SK-N-SH (cell line): ENCODE measurements around the gene MRPL9. TPM values are rescaled to one million over a fixed set of nuclear protein-coding genes. Genes with fewer than 3 reads are reported as not detected.

Experiments used
- CTCF ChIA-PET: fragments of 300-600, 350-600 bp; formaldehyde crosslinking; extraction: SDS; loops from one replicate; lab custom pipeline; 2021; lab: Yijun Ruan, JAX
- POLR2A ChIA-PET: fragments of 350-600 bp; sonication (Branson Sonifier 250); formaldehyde crosslinking; extraction: SDS; loops from one replicate; lab custom pipeline; 2020; ENCODE audit warnings: antibody characterized with exemption, inconsistent platforms; lab: Yijun Ruan, JAX
- DNase-seq: peaks from one replicate; pipeline ENCODE4 v3.0.0; 2012
- H2AFZ ChIP-seq: fragments of 200-600 bp; sonication (generic); 2 replicates; pipeline ENCODE4 v1.8.1; 2016; ENCODE audit warnings: antibody characterized with exemption, mild to moderate bottlenecking, low read depth
- H3F3A ChIP-seq: fragments of 200-600 bp; sonication (generic); replicated peaks from 2 replicates; pipeline ENCODE3; 2016; ENCODE audit warnings: antibody characterized with exemption, mild to moderate bottlenecking; ENCODE audit not compliant: insufficient read depth
- H3K27ac ChIP-seq, 2 experiments: fragments of 200-500 bp in 1 of 2; fragments of 200-600 bp in 1 of 2; sonication (Bioruptor generic) in 1 of 2; sonication (generic), shearing (Covaris generic) in 1 of 2; 2 replicates each; pipeline versions ENCODE4 v1.5.1 to v1.6.1; 2014 to 2016; ENCODE audit warnings: low read depth in 2 of 2, inconsistent platforms in 1 of 2, low read length in 1 of 2, mild to moderate bottlenecking in 1 of 2, mixed read lengths in 1 of 2
- H3K27me3 ChIP-seq: fragments of 200-600 bp; sonication (generic), shearing (Covaris generic); 2 replicates; pipeline ENCODE4 v1.6.1; 2016; ENCODE audit warnings: mixed run types; ENCODE audit not compliant: insufficient read depth
- H3K36me3 ChIP-seq, 2 experiments: fragments of 200-500 bp in 1 of 2; fragments of 200-600 bp in 1 of 2; sonication (Bioruptor generic) in 1 of 2; sonication (generic) in 1 of 2; replicated peaks in 1 of 2; 2 replicates each; pipeline versions ENCODE3 to v1.5.1; 2014 to 2016; ENCODE audit warnings: low read length in 1 of 2, mild to moderate bottlenecking in 1 of 2; ENCODE audit not compliant: insufficient read depth in 2 of 2, control insufficient read depth in 1 of 2
- H3K4me1 ChIP-seq, 2 experiments: fragments of 200-500 bp in 1 of 2; fragments of 200-600 bp in 1 of 2; sonication (Bioruptor generic) in 1 of 2; sonication (generic), shearing (Covaris generic) in 1 of 2; 2 replicates each; pipeline versions ENCODE4 v1.5.1 to v1.6.1; 2014 to 2016; ENCODE audit warnings: low read depth in 1 of 2, low read length in 1 of 2, mixed run types in 1 of 2; ENCODE audit not compliant: insufficient read depth in 2 of 2, control insufficient read depth in 1 of 2
- H3K4me2 ChIP-seq: fragments of 200-600 bp; sonication (generic), shearing (Covaris generic); 2 replicates; pipeline ENCODE4 v1.6.1; 2017; ENCODE audit warnings: mixed run types
- H3K4me3 ChIP-seq, 2 experiments: fragments of 200-500 bp in 1 of 2; fragments of 200-600 bp in 1 of 2; sonication (Bioruptor generic) in 1 of 2; sonication (generic), shearing (Covaris generic) in 1 of 2; 2 replicates each; pipeline versions ENCODE4 v1.5.1 to v1.8.1; 2014 to 2016; ENCODE audit warnings: low read depth in 2 of 2, inconsistent platforms in 1 of 2, low read length in 1 of 2, mild to moderate bottlenecking in 1 of 2, mixed read lengths in 1 of 2, moderate library complexity in 1 of 2
- H3K79me2 ChIP-seq: fragments of 200-600 bp; sonication (generic); 2 replicates; pipeline ENCODE4 v1.8.1; 2017; ENCODE audit warnings: mild to moderate bottlenecking; ENCODE audit not compliant: insufficient read depth
- H3K9ac ChIP-seq: fragments of 200-600 bp; sonication (generic); 2 replicates; pipeline ENCODE4 v1.6.1; 2017; ENCODE audit warnings: mixed run types
- H3K9me2 ChIP-seq: fragments of 200-600 bp; sonication (generic); 2 replicates; pipeline ENCODE4 v1.6.1; 2017; ENCODE audit warnings: mixed run types
- H3K9me3 ChIP-seq: fragments of 200-600 bp; sonication (generic); 2 replicates; pipeline ENCODE4 v1.6.1; 2017; ENCODE audit warnings: mixed run types, mild to moderate bottlenecking, moderate library complexity
- H4K20me1 ChIP-seq: fragments of 200-600 bp; sonication (generic); 2 replicates; pipeline ENCODE4 v1.6.1; 2017; ENCODE audit warnings: mild to moderate bottlenecking, mixed run types; ENCODE audit not compliant: insufficient read depth
- FOSL2 ChIP-seq: IDR thresholded peaks from 2 replicates; pipeline ENCODE4 v1.4.0; 2012; ENCODE audit warnings: low read depth, mild to moderate bottlenecking, moderate library complexity, borderline replicate concordance
- FOXJ3 ChIP-seq: sonication (generic); formaldehyde crosslinking; IDR thresholded peaks from 2 replicates; pipeline ENCODE4 v1.5.1; 2020; ENCODE audit warnings: mild to moderate bottlenecking, missing genetic modification reagents
- FOXM1 ChIP-seq: IDR thresholded peaks from 2 replicates; pipeline ENCODE4 v1.4.0; 2012; ENCODE audit warnings: low read depth, mild to moderate bottlenecking
- GABPA ChIP-seq: IDR thresholded peaks from 2 replicates; pipeline ENCODE4 v1.4.0; 2012; ENCODE audit warnings: low read depth, mild to moderate bottlenecking
- JUND ChIP-seq: IDR thresholded peaks from 2 replicates; pipeline ENCODE4 v1.4.0; 2012
- MXI1 ChIP-seq: IDR thresholded peaks from 2 replicates; pipeline ENCODE4 v1.6.1; 2012; ENCODE audit warnings: mild to moderate bottlenecking, low read depth, low read length, improper control_type of control experiment
- NFIC ChIP-seq: IDR thresholded peaks from 2 replicates; pipeline ENCODE4 v1.4.0; 2012; ENCODE audit warnings: borderline replicate concordance
- RCOR1 ChIP-seq: fragments of 150-350 bp; IDR thresholded peaks from 2 replicates; pipeline ENCODE4 v1.6.1; 2017; ENCODE audit warnings: antibody characterized with exemption, low read length
- RFX5 ChIP-seq: IDR thresholded peaks from 2 replicates; pipeline ENCODE4 v1.6.1; 2012; ENCODE audit warnings: mild to moderate bottlenecking, improper control_type of control experiment, low read length
- RXRA ChIP-seq: IDR thresholded peaks from 2 replicates; pipeline ENCODE4 v1.4.0; 2012; ENCODE audit warnings: low read depth, mild to moderate bottlenecking, borderline replicate concordance
- SIN3A ChIP-seq: IDR thresholded peaks from 2 replicates; pipeline ENCODE4 v1.6.1; 2012; ENCODE audit warnings: low read depth, mild to moderate bottlenecking, low read length, moderate library complexity, borderline replicate concordance
- TAF1 ChIP-seq: IDR thresholded peaks from 2 replicates; pipeline ENCODE4 v1.6.1; 2012; ENCODE audit warnings: low read depth, mild to moderate bottlenecking, low read length, moderate library complexity, borderline replicate concordance
- USF1 ChIP-seq: IDR thresholded peaks from 2 replicates; pipeline ENCODE4 v1.4.0; 2012; ENCODE audit warnings: low read depth, borderline replicate concordance
- USF2 ChIP-seq: fragments of 150-350 bp; IDR thresholded peaks from 2 replicates; pipeline ENCODE4 v1.6.1; 2017; ENCODE audit warnings: antibody characterized with exemption, low read length, low read depth, borderline replicate concordance
- WGBS: methylation state at CpG from one replicate; pipeline ENCODE4 v1.1.6; 2017; ENCODE audit warnings: low lambda C conversion rate; 5-methylcytosine and 5-hydroxymethylcytosine counted together
- polyA plus RNA-seq, 3 experiments: library from polyadenylated mRNA; depleted of rRNA; stranded (reverse); fragments of >200 nt; gene quantifications; 2 replicates each; pipeline ENCODE4 v1.2.3, GENCODE V29; 2012

Gene MRPL9
- polyA plus RNA-seq, 1 of the 3 experiments (the other 2 are of a cell fraction): 76.2 TPM

- 72% methylated on average over 9 of the region's 10 CpGs for WGBS
- DNase-seq: no peak
- Histone ChIP-seq H3K4me1 (peaks cover 0 to 26% of the 10 kb centered on the region in 2 experiments; a peak in 2 of 4 replicates), H3K27ac (peak overlapping the region in 1 of 2 experiments; percentile 43; a peak in 1 of 4 replicates), H2AFZ (no peak overlapping the region), H4K20me1 (no peaks in the 10 kb centered on the region), H3K36me3 (no peaks in the 10 kb centered on the region), H3K27me3 (no peaks in the 10 kb centered on the region), H3K79me2 (no peaks in the 10 kb centered on the region), H3F3A (no peaks in the 10 kb centered on the region), H3K9me2 (no peaks in the 10 kb centered on the region), H3K4me2 (no peak overlapping the region), H3K4me3 (no peak overlapping the region), H3K9me3 (no peaks in the 10 kb centered on the region), H3K9ac (no peak overlapping the region)
- POLR2A ChIA-PET: interaction anchor here (1.4 to 2.7 kb wide), 4 partner anchors 13 to 117 kb away, joined by 4 to 24 read pairs (median 14); partner anchors contain the start of genes CELF3, MRPL9 and SNX27
- CTCF ChIA-PET: interaction anchor here (1.1 to 4.9 kb wide), 10 partner anchors 9 to 285 kb away, joined by 3 to 54 read pairs (median 5); partner anchors contain the start of gene CELF3
- TF ChIP-seq SIN3A (no peak), JUND (no peak), TAF1 (no peak), USF2 (no peak), RXRA (no peak), RFX5 (no peak), USF1 (no peak), RCOR1 (no peak), FOXM1 (no peak), MXI1 (no peak), FOXJ3 (no peak), FOSL2 (no peak), NFIC (no peak), GABPA (no peak)
Measured at GRCh38 chr1:151729157-151729965, 33.9 kb downstream of the MRPL9 start.
